Smooth muscle cell (in vitro differentiated cells): ENCODE results near the gene SELENOP. TPM values are rescaled to one million over a fixed set of nuclear protein-coding genes. Genes with fewer than 3 reads are reported as not detected.
A peak's percentile ranks its signal among the peaks of the same experiment; 100 is the strongest.

Experiments
- DNase-seq: peaks from one replicate; lab custom pipeline; 2025; ENCODE audit not compliant: unreplicated experiment; lab: John Stamatoyannopoulos, UW
- H2AFZ ChIP-seq: fragments of 200-600 bp; sonication (generic); 2 replicates; pipeline ENCODE4 v1.6.0; 2016; ENCODE audit warnings: antibody characterized with exemption, low read depth, mild to moderate bottlenecking
- H3F3A ChIP-seq: fragments of 200-600 bp; sonication (generic); 2 replicates; pipeline ENCODE4 v1.6.0; 2017; ENCODE audit warnings: antibody characterized with exemption, low read depth
- H3K27ac ChIP-seq: fragments of 200-600 bp; sonication (generic); 2 replicates; pipeline ENCODE4 v1.5.1; 2016; ENCODE audit warnings: low read depth, mild to moderate bottlenecking
- H3K27me3 ChIP-seq: fragments of 200-600 bp; sonication (generic); 2 replicates; pipeline ENCODE4 v1.6.1; 2016; ENCODE audit warnings: low read depth, mild to moderate bottlenecking
- H3K36me3 ChIP-seq: fragments of 200-600 bp; sonication (generic); 2 replicates; pipeline ENCODE4 v1.5.1; 2016; ENCODE audit warnings: low read depth
- H3K4me1 ChIP-seq: fragments of 200-600 bp; sonication (generic); 2 replicates; pipeline ENCODE4 v1.5.1; 2016; ENCODE audit warnings: low read depth
- H3K4me2 ChIP-seq: fragments of 200-600 bp; sonication (generic); 2 replicates; pipeline ENCODE4 v1.6.0; 2016; ENCODE audit warnings: mild to moderate bottlenecking
- H3K4me3 ChIP-seq: fragments of 200-600 bp; sonication (generic); 2 replicates; pipeline ENCODE4 v1.5.1; 2016; ENCODE audit warnings: mild to moderate bottlenecking
- H3K79me2 ChIP-seq: fragments of 200-600 bp; sonication (generic); 2 replicates; pipeline ENCODE4 v1.6.0; 2016; ENCODE audit warnings: low read depth, mild to moderate bottlenecking
- H3K9ac ChIP-seq: fragments of 200-600 bp; sonication (generic); 2 replicates; pipeline ENCODE4 v1.6.0; 2016; ENCODE audit warnings: low read depth
- H3K9me3 ChIP-seq: fragments of 200-600 bp; sonication (generic); replicated peaks from 2 replicates; pipeline ENCODE4 v1.5.1; 2016; ENCODE audit warnings: low read depth
- H4K20me1 ChIP-seq: fragments of 200-600 bp; sonication (generic); 2 replicates; pipeline ENCODE4 v1.6.0; 2016; ENCODE audit warnings: low read depth
- CTCF ChIP-seq: fragments of 200-600 bp; sonication (generic); IDR thresholded peaks from 2 replicates; pipeline ENCODE4 v1.5.1; 2017; ENCODE audit warnings: borderline replicate concordance, mild to moderate bottlenecking, antibody characterized with exemption; ENCODE audit not compliant: insufficient read depth, poor library complexity, severe bottlenecking
- WGBS: methylation state at CpG from one replicate; pipeline ENCODE4 v1.1.7; 2016; ENCODE audit warnings: low lambda C conversion rate; 5-methylcytosine and 5-hydroxymethylcytosine counted together
- polyA plus RNA-seq: library from polyadenylated mRNA; unstranded; fragments of >200 nt; fragmentation: Nextera tagmentation; extraction: Ambion mirVana; gene quantifications from 2 replicates; pipeline ENCODE4 v1.2.1, GENCODE V29; 2016
- total RNA-seq: library from RNA; depleted of rRNA; stranded (reverse); fragments of >200 nt; gene quantifications from 2 replicates; pipeline ENCODE4 v1.2.3, GENCODE V29; 2014

The SELENOP gene
- total and polyA plus RNA-seq, 2 experiments from 2014 or later, result 11.9 to 12.2 TPM

GRCh38 chr5:42808888-42809611 is 2.6 kb downstream of the SELENOP start:
- no peak for TF ChIP-seq CTCF
- Histone ChIP-seq H3K9ac (no peak overlapping the region), H3K27ac (no peak overlapping the region), H2AFZ (no peak overlapping the region), H3K79me2 (no peaks in the 10 kb centered on the region), H3K4me2 (no peak overlapping the region), H3K4me3 (peak overlapping the region; percentile 48), H3K36me3 (no peaks in the 10 kb centered on the region), H4K20me1 (no peaks in the 10 kb centered on the region), H3F3A (no peaks in the 10 kb centered on the region), H3K27me3 (no peaks in the 10 kb centered on the region), H3K4me1 (peaks cover 29% of the 10 kb centered on the region), H3K9me3 (no peaks in the 10 kb centered on the region)
- 87% methylated on average over 2 of the region's 4 CpGs for WGBS
- DNase-seq, result no peak

DNA sequence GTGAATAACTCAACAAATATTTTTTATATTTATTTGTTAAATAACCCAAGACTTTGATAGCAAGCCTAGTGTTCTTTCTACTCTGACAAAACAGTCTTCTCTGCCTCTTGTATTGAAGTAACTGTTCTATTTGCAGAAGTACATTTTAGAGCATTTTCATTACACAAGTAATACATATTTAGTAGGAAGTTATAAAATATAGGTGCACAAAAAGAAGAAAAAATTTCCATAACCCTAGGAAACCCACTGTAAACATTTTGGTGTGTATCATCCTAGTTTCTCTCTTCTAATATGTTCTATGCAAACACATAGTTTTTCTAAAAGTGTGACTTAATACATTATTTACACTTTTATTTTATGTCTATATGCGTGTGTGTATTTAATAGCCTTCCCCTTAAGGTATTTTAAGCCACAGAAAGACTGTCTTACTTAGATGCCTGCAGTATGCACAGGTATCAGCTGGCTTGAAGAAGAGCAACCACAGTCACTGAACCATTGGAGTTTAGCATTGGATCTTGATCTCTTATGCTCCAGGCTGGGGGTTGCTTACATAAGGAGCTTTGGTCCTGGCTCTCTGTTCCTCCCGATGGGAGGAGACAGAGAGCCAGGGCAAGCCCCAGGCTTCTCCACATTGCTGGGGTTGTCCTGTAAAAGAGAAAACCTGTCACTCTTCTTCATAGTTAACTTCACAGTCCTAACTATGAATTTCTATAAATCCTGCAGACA is 3.8 kb downstream of the SELENOP start:
- no peak overlapping the region for H2AFZ ChIP-seq
- no peaks in the 10 kb centered on the region for H3K27me3 ChIP-seq
- H3K79me2 ChIP-seq, result no peaks in the 10 kb centered on the region
- H3K4me2 ChIP-seq, result no peak overlapping the region
- H3K4me3 ChIP-seq, result peak overlapping the region; percentile 48
- no peak for DNase-seq
- H3F3A ChIP-seq, result no peaks in the 10 kb centered on the region
- no peak overlapping the region for H3K27ac ChIP-seq
- 82% methylated on average over 2 of the region's 2 CpGs for WGBS
- peaks cover 19% of the 10 kb centered on the region for H3K4me1 ChIP-seq
- TF ChIP-seq CTCF, result no peak
- H3K36me3 ChIP-seq, result no peaks in the 10 kb centered on the region
- no peaks in the 10 kb centered on the region for H4K20me1 ChIP-seq
- H3K9me3 ChIP-seq, result no peaks in the 10 kb centered on the region
- no peak overlapping the region for H3K9ac ChIP-seq

DNA sequence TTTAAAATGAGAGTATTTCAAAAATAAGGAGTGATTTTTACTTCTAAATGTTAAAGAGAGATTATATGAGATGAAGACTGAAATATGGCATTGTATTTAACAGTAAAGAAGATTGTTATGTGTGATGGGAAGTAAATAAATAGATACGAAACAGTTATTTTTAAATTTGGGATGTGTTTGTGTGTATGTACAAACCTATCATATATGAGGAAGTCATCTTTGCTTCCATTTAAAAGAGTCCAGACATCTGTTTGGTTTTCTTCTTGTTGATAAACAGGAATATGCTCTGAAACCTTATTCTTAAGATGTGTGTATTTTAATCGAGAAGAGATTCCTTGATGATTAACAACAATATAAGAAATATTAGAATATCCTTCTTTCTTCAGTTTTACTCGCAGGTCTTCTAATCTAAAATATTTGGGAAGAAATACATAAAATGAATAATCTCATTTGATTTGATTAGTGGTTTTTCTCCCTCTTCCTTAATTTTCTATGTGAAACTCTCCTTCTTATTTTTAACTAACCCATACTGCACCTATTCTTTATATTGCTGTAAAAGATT is 4.9 kb downstream of the SELENOP start:
- Histone ChIP-seq H3K9ac (no peak overlapping the region), H3K27me3 (no peaks in the 10 kb centered on the region), H3K4me1 (peaks cover 8% of the 10 kb centered on the region), H3F3A (no peaks in the 10 kb centered on the region), H3K4me3 (peak overlapping the region; percentile 48), H3K79me2 (no peaks in the 10 kb centered on the region), H3K27ac (no peak overlapping the region), H3K36me3 (no peaks in the 10 kb centered on the region), H2AFZ (no peak overlapping the region), H3K4me2 (no peak overlapping the region), H3K9me3 (no peaks in the 10 kb centered on the region), H4K20me1 (no peaks in the 10 kb centered on the region)
- no peak for DNase-seq
- 99% methylated on average over 3 of the region's 3 CpGs for whole genome bisulfite sequencing
- TF ChIP-seq CTCF, result no peak
